Pulmonary artery endothelial cell (primary cell): ENCODE data around the gene CCN2. TPM values are rescaled to one million over a fixed set of nuclear protein-coding genes. Genes with fewer than 3 reads are reported as not detected.
A peak's percentile ranks its signal among the peaks of the same experiment; 100 is the strongest.

Source experiments
- DNase-seq: peaks from one replicate; pipeline ENCODE4 v3.0.0-alpha.2; 2011; ENCODE audit warnings: low read depth, low spot score
- total RNA-seq: library from RNA; depleted of rRNA; stranded (reverse); fragments of >200 nt; gene quantifications from 2 replicates; pipeline ENCODE4 v1.2.3, GENCODE V29; 2014

The CCN2 gene
- total RNA-seq = 642 and 861 TPM in 2 replicates

GRCh38 chr6:131950767-131951575 lies at the start of gene CCN2:
Gene CCN2, minus strand, starts transcription at chr6:131951372. Its CDS starts 200 bp downstream, at chr6:131951172.
- DNase-seq = peak; percentile 100

- no peak for DNase-seq
Measured at GRCh38 chr6:132000296-132000695, 49.1 kb upstream of the CCN2 start.

- no peak for DNase-seq
Measured at GRCh38 chr6:131999545-132000146, 48.5 kb upstream of the CCN2 start.

- DNase-seq = no peak
Measured at GRCh38 chr6:131998255-131998982, 47.2 kb upstream of the CCN2 start.

GRCh38 chr6:131997429-131998153 lies 46.4 kb upstream of the CCN2 start:
- DNase-seq = no peak

GRCh38 chr6:131995917-131996316 lies 44.7 kb upstream of the CCN2 start:
- DNase-seq = peak; percentile 65

- DNase-seq = no peak
Measured at GRCh38 chr6:131992557-131992956, 41.4 kb upstream of the CCN2 start.

- no peak for DNase-seq
Measured at GRCh38 chr6:131989036-131989435, 37.9 kb upstream of the CCN2 start.

- DNase-seq = no peak
Measured at GRCh38 chr6:131982740-131983259, 31.6 kb upstream of the CCN2 start.

- DNase-seq = no peak
Measured at GRCh38 chr6:131981624-131981978, 30.4 kb upstream of the CCN2 start.

GRCh38 chr6:131980791-131981623 lies 29.8 kb upstream of the CCN2 start:
- no peak for DNase-seq

- DNase-seq = no peak
Measured at GRCh38 chr6:131980338-131980790, 29.2 kb upstream of the CCN2 start.

GRCh38 chr6:131979515-131980337 lies 28.6 kb upstream of the CCN2 start:
- peak; percentile 86 for DNase-seq

GRCh38 chr6:131978522-131978921 lies 27.4 kb upstream of the CCN2 start:
- DNase-seq = no peak

- no peak for DNase-seq
Measured at GRCh38 chr6:131976545-131977061, 25.4 kb upstream of the CCN2 start.

GRCh38 chr6:131972741-131973140 lies 21.6 kb upstream of the CCN2 start:
- no peak for DNase-seq

- DNase-seq = no peak
Measured at GRCh38 chr6:131970076-131970859, 19.1 kb upstream of the CCN2 start.

- no peak for DNase-seq
Measured at GRCh38 chr6:131968656-131969055, 17.5 kb upstream of the CCN2 start.

GRCh38 chr6:131967948-131968347 lies 16.8 kb upstream of the CCN2 start:
- DNase-seq = no peak
